Measurements from ENCODE around the gene DNAJB2.

DNA sequence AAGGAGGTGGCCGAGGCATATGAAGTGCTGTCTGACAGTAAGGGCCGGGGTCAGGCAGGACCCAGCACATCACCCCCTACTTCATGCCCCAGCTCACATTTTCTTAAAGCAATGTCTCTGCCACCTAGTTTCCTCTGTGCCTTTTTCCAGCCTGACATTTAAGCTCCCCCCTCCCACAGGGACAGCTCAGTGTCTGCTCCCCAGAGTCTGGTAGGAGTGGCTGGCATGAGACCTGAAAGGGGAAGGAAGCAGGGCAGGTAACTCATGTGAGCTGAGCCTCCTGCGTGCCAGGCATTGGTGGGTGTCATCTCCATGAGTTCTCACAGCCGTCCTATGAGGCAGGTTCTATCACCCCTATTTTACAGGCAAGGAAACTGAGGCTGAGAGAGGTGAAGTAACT lies 1.5 kb downstream of the DNAJB2 start:
- TF ChIP-seq GATA2 (IDR thresholded peaks at IDR 0.05; ENCODE audit: low read depth, low read length) (no peak), GATA3 (IDR thresholded peaks at IDR 0.05; ENCODE audit: low read depth, low read length) (no peak)

Data from SH-SY5Y (cell line).